Karpas-422 (cell line): ENCODE measurements around the gene PYGO1. TPM values are rescaled to one million over a fixed set of nuclear protein-coding genes. Genes with fewer than 3 reads are reported as not detected.

Experiments
- DNase-seq: peaks from one replicate; pipeline ENCODE4 v3.0.0-alpha.2; 2015
- H2AFZ ChIP-seq: fragments of 200-600 bp; sonication (generic); 2 replicates; pipeline ENCODE4 v1.6.1; 2014; ENCODE audit warnings: antibody characterized with exemption, low read length, mixed read lengths
- H3K27ac ChIP-seq: fragments of 200-600 bp; sonication (generic); 2 replicates; pipeline ENCODE4 v1.5.1; 2014; ENCODE audit warnings: mild to moderate bottlenecking, low read length, moderate library complexity
- H3K27me3 ChIP-seq: fragments of 200-600 bp; sonication (generic); 2 replicates; pipeline ENCODE4 v1.6.1; 2014; ENCODE audit warnings: low read length, mixed read lengths
- H3K36me3 ChIP-seq: fragments of 200-600 bp; sonication (generic); 2 replicates; pipeline ENCODE4 v1.6.1; 2014; ENCODE audit warnings: low read length, mixed read lengths; ENCODE audit not compliant: insufficient read depth
- H3K4me1 ChIP-seq: fragments of 200-600 bp; sonication (generic); 2 replicates; pipeline ENCODE4 v1.6.1; 2014; ENCODE audit warnings: mild to moderate bottlenecking, low read length, mixed read lengths
- H3K4me2 ChIP-seq: fragments of 200-600 bp; sonication (generic); 2 replicates; pipeline ENCODE4 v1.6.1; 2014; ENCODE audit warnings: low read length, low read depth, mild to moderate bottlenecking; ENCODE audit not compliant: poor library complexity, severe bottlenecking
- H3K4me3 ChIP-seq: fragments of 200-600 bp; sonication (generic); 2 replicates; pipeline ENCODE4 v1.5.1; 2014; ENCODE audit warnings: mild to moderate bottlenecking, antibody characterized with exemption, low read length, mixed read lengths
- H3K79me2 ChIP-seq: fragments of 200-600 bp; sonication (generic); 2 replicates; pipeline ENCODE4 v1.6.1; 2014; ENCODE audit warnings: mild to moderate bottlenecking, low read length, mixed read lengths
- H3K9ac ChIP-seq: fragments of 200-600 bp; sonication (generic); 2 replicates; pipeline ENCODE4 v1.6.0; 2014; ENCODE audit warnings: low read length
- H3K9me2 ChIP-seq: fragments of 200-600 bp; sonication (generic), shearing (Covaris generic); replicated peaks from 2 replicates; pipeline ENCODE4 v1.6.0; 2014; ENCODE audit warnings: mild to moderate bottlenecking, low read length, moderate library complexity; ENCODE audit not compliant: insufficient read depth
- H3K9me3 ChIP-seq: fragments of 300-700, 200-600 bp; sonication (generic); 2 replicates; pipeline ENCODE4 v1.6.1; 2014; ENCODE audit warnings: low read length, mixed read lengths
- H4K20me1 ChIP-seq: fragments of 200-600 bp; sonication (generic); 2 replicates; pipeline ENCODE4 v1.6.1; 2014; ENCODE audit warnings: mild to moderate bottlenecking, antibody characterized with exemption, low read length, low read depth; ENCODE audit not compliant: insufficient read depth
- total RNA-seq: library from RNA; depleted of rRNA; stranded (reverse); fragments of >200 nt; shearing (Covaris generic); gene quantifications from 2 replicates; pipeline ENCODE4 v1.2.3, GENCODE V29; 2014; ENCODE audit warnings: low replicate concordance

The PYGO1 gene
- total RNA-seq, 1 experiment from 2014 or later: not detected

GRCh38 chr15:55555089-55555488 is 33.1 kb downstream of the PYGO1 start:
- Histone ChIP-seq H3K27ac (no peak overlapping the region), H3K4me3 (no peak overlapping the region), H3K9ac (no peak overlapping the region), H3K79me2 (no peaks in the 10 kb centered on the region), H3K36me3 (no peaks in the 10 kb centered on the region), H3K9me2 (no peaks in the 10 kb centered on the region), H3K4me2 (no peak overlapping the region), H3K27me3 (no peaks in the 10 kb centered on the region), H3K9me3 (no peaks in the 10 kb centered on the region; the same call in 1 of the 2 replicates), H4K20me1 (no peaks in the 10 kb centered on the region), H3K4me1 (no peaks in the 10 kb centered on the region), H2AFZ (no peak overlapping the region)
- DNase-seq: no peak

GRCh38 chr15:55552926-55553325 is 35.2 kb downstream of the PYGO1 start:
- Histone ChIP-seq H3K4me1 (no peaks in the 10 kb centered on the region), H3K9ac (no peak overlapping the region), H3K9me2 (no peaks in the 10 kb centered on the region), H3K4me2 (no peak overlapping the region), H3K79me2 (no peaks in the 10 kb centered on the region), H3K27ac (no peak overlapping the region), H3K27me3 (no peaks in the 10 kb centered on the region), H2AFZ (no peak overlapping the region), H3K36me3 (no peaks in the 10 kb centered on the region), H3K9me3 (no peaks in the 10 kb centered on the region; the same call in 1 of the 2 replicates), H3K4me3 (no peak overlapping the region), H4K20me1 (no peaks in the 10 kb centered on the region)
- DNase-seq: no peak

- no peak overlapping the region for H3K9ac ChIP-seq
- H3K4me3 ChIP-seq: no peak overlapping the region
- no peak for DNase-seq
- no peaks in the 10 kb centered on the region for H3K36me3 ChIP-seq
- no peaks in the 10 kb centered on the region; the same call in 1 of the 2 replicates for H3K9me3 ChIP-seq
- H3K27me3 ChIP-seq: no peaks in the 10 kb centered on the region
- no peak overlapping the region for H3K27ac ChIP-seq
- H4K20me1 ChIP-seq: no peaks in the 10 kb centered on the region
- H3K4me2 ChIP-seq: no peak overlapping the region
- H3K79me2 ChIP-seq: no peaks in the 10 kb centered on the region
- no peaks in the 10 kb centered on the region for H3K4me1 ChIP-seq
- H3K9me2 ChIP-seq: no peaks in the 10 kb centered on the region
- H2AFZ ChIP-seq: no peak overlapping the region
These were observed 35.7 kb downstream of the PYGO1 start for GRCh38 chr15:55552451-55552850.

GRCh38 chr15:55549305-55549704 is 38.8 kb downstream of the PYGO1 start:
- no peak overlapping the region for H3K27ac ChIP-seq
- no peak overlapping the region for H3K4me2 ChIP-seq
- no peaks in the 10 kb centered on the region for H3K4me1 ChIP-seq
- H3K9me2 ChIP-seq: no peaks in the 10 kb centered on the region
- DNase-seq: no peak
- no peaks in the 10 kb centered on the region for H3K79me2 ChIP-seq
- no peak overlapping the region for H3K9ac ChIP-seq
- no peaks in the 10 kb centered on the region for H3K27me3 ChIP-seq
- H2AFZ ChIP-seq: no peak overlapping the region
- H4K20me1 ChIP-seq: no peaks in the 10 kb centered on the region
- H3K4me3 ChIP-seq: no peak overlapping the region
- no peaks in the 10 kb centered on the region for H3K36me3 ChIP-seq
- H3K9me3 ChIP-seq: no peaks in the 10 kb centered on the region

GRCh38 chr15:55546718-55547117 is 41.4 kb downstream of the PYGO1 start:
- H3K9me3 ChIP-seq: no peaks in the 10 kb centered on the region
- H2AFZ ChIP-seq: no peak overlapping the region
- no peak overlapping the region for H3K4me2 ChIP-seq
- H3K9me2 ChIP-seq: no peaks in the 10 kb centered on the region
- no peaks in the 10 kb centered on the region for H3K27me3 ChIP-seq
- H3K36me3 ChIP-seq: no peaks in the 10 kb centered on the region
- H3K79me2 ChIP-seq: no peaks in the 10 kb centered on the region
- no peak overlapping the region for H3K4me3 ChIP-seq
- H4K20me1 ChIP-seq: no peaks in the 10 kb centered on the region
- H3K27ac ChIP-seq: no peak overlapping the region
- no peak for DNase-seq
- H3K9ac ChIP-seq: no peak overlapping the region
- no peaks in the 10 kb centered on the region for H3K4me1 ChIP-seq

GRCh38 chr15:55535436-55535835 is 52.7 kb downstream of the PYGO1 start:
- H4K20me1 ChIP-seq: no peaks in the 10 kb centered on the region
- no peak overlapping the region for H3K9ac ChIP-seq
- no peak for DNase-seq
- no peak overlapping the region for H3K4me2 ChIP-seq
- H3K27me3 ChIP-seq: no peaks in the 10 kb centered on the region
- H3K27ac ChIP-seq: no peak overlapping the region
- H3K9me2 ChIP-seq: no peaks in the 10 kb centered on the region
- no peaks in the 10 kb centered on the region for H3K36me3 ChIP-seq
- H3K4me3 ChIP-seq: no peak overlapping the region
- no peaks in the 10 kb centered on the region for H3K9me3 ChIP-seq
- no peak overlapping the region for H2AFZ ChIP-seq
- H3K79me2 ChIP-seq: no peaks in the 10 kb centered on the region
- no peaks in the 10 kb centered on the region for H3K4me1 ChIP-seq

GRCh38 chr15:55532944-55533343 is 55.2 kb downstream of the PYGO1 start:
- Histone ChIP-seq H3K4me1 (no peaks in the 10 kb centered on the region), H3K27me3 (no peaks in the 10 kb centered on the region), H3K9me3 (no peaks in the 10 kb centered on the region), H3K27ac (no peak overlapping the region), H2AFZ (no peak overlapping the region), H3K9me2 (no peaks in the 10 kb centered on the region), H3K4me3 (no peak overlapping the region), H3K36me3 (no peaks in the 10 kb centered on the region), H3K79me2 (no peaks in the 10 kb centered on the region), H3K9ac (no peak overlapping the region), H4K20me1 (no peaks in the 10 kb centered on the region), H3K4me2 (no peak overlapping the region)
- DNase-seq: peak; percentile 41

GRCh38 chr15:55530861-55531313 is 57.3 kb downstream of the PYGO1 start:
- no peak overlapping the region for H3K4me3 ChIP-seq
- H3K9me3 ChIP-seq: no peaks in the 10 kb centered on the region
- DNase-seq: no peak
- no peak overlapping the region for H3K27ac ChIP-seq
- no peaks in the 10 kb centered on the region for H3K4me1 ChIP-seq
- H2AFZ ChIP-seq: no peak overlapping the region
- H3K4me2 ChIP-seq: no peak overlapping the region
- H3K79me2 ChIP-seq: no peaks in the 10 kb centered on the region
- H3K9ac ChIP-seq: no peak overlapping the region
- H3K9me2 ChIP-seq: no peaks in the 10 kb centered on the region
- H3K36me3 ChIP-seq: no peaks in the 10 kb centered on the region
- H3K27me3 ChIP-seq: no peaks in the 10 kb centered on the region
- H4K20me1 ChIP-seq: no peaks in the 10 kb centered on the region

GRCh38 chr15:55528812-55529211 is 59.3 kb downstream of the PYGO1 start:
- no peaks in the 10 kb centered on the region for H3K4me1 ChIP-seq
- no peak for DNase-seq
- no peak overlapping the region for H2AFZ ChIP-seq
- H3K79me2 ChIP-seq: no peaks in the 10 kb centered on the region
- no peak overlapping the region for H3K4me2 ChIP-seq
- H3K27ac ChIP-seq: no peak overlapping the region
- H4K20me1 ChIP-seq: no peaks in the 10 kb centered on the region
- H3K9me2 ChIP-seq: no peaks in the 10 kb centered on the region
- no peak overlapping the region for H3K4me3 ChIP-seq
- H3K9ac ChIP-seq: no peak overlapping the region
- no peaks in the 10 kb centered on the region for H3K36me3 ChIP-seq
- no peaks in the 10 kb centered on the region for H3K27me3 ChIP-seq
- no peaks in the 10 kb centered on the region for H3K9me3 ChIP-seq
